ENCODE results near the gene GXYLT1.

DNA sequence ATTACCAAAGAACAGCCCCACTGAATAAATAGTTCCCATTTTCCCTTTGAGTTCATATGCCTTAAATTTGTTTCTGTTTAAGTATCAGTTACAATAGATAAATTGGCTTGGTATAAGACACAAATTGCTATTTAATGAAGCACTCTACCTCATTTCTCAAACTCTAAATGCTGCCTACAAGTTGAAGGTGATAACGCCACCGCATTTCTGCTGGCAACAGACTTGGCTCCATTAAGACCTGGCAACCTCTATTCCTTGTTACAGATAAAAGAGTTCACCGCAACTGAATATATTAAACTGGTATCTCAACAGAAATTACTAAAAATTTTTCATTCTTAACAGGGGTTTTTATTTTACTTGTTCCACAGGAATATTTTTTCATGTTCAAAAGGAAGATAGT, 35.6 kb downstream of the GXYLT1 start:
- TF ChIP-seq, protein P1, sequence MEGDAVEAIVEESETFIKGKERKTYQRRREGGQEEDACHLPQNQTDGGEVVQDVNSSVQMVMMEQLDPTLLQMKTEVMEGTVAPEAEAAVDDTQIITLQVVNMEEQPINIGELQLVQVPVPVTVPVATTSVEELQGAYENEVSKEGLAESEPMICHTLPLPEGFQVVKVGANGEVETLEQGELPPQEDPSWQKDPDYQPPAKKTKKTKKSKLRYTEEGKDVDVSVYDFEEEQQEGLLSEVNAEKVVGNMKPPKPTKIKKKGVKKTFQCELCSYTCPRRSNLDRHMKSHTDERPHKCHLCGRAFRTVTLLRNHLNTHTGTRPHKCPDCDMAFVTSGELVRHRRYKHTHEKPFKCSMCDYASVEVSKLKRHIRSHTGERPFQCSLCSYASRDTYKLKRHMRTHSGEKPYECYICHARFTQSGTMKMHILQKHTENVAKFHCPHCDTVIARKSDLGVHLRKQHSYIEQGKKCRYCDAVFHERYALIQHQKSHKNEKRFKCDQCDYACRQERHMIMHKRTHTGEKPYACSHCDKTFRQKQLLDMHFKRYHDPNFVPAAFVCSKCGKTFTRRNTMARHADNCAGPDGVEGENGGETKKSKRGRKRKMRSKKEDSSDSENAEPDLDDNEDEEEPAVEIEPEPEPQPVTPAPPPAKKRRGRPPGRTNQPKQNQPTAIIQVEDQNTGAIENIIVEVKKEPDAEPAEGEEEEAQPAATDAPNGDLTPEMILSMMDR (IDR thresholded peaks at IDR 0.05): no peak
- TF ChIP-seq POLR2A (IDR thresholded peaks at IDR 0.05): no peak
